HG02571 (cell line): Measurements from ENCODE around the gene GREB1.

Source experiments
- ATAC-seq: cut with Tn5 transposase; IDR thresholded peaks from one replicate; pipeline ENCODE4 v1.9.1; 2021; ENCODE audit warnings: mild to moderate bottlenecking, moderate library complexity; ENCODE audit not compliant: unreplicated experiment

GREB1 gene

GRCh38 chr2:11578081-11578948, 44.5 kb downstream of the GREB1 start:
- ATAC-seq = no peak

- no peak for ATAC-seq
Observed at GRCh38 chr2:11578986-11579774, 45.3 kb downstream of the GREB1 start.

GRCh38 chr2:11579867-11580659, 46.2 kb downstream of the GREB1 start:
- ATAC-seq = no peak

GRCh38 chr2:11580697-11581096, 46.9 kb downstream of the GREB1 start:
- no peak for ATAC-seq

- no peak for ATAC-seq
Observed at GRCh38 chr2:11581124-11581796, 47.4 kb downstream of the GREB1 start.

- no peak for ATAC-seq
Observed at GRCh38 chr2:11581797-11582611, 48.2 kb downstream of the GREB1 start.

GRCh38 chr2:11582612-11582861, 48.7 kb downstream of the GREB1 start:
- ATAC-seq = no peak

- no peak for ATAC-seq
Observed at GRCh38 chr2:11582862-11583752, 49.3 kb downstream of the GREB1 start.

- ATAC-seq = peak; percentile 85
Observed at GRCh38 chr2:11583840-11584524, 50.1 kb downstream of the GREB1 start.

- no peak for ATAC-seq
Observed at GRCh38 chr2:11584525-11585056, 50.7 kb downstream of the GREB1 start.

- no peak for ATAC-seq
Observed at GRCh38 chr2:11585071-11585470, 51.2 kb downstream of the GREB1 start.

GRCh38 chr2:11588228-11589110, 54.6 kb downstream of the GREB1 start:
- ATAC-seq = no peak

GRCh38 chr2:11589316-11589940, 55.6 kb downstream of the GREB1 start:
- no peak for ATAC-seq

- no peak for ATAC-seq
Observed at GRCh38 chr2:11590193-11590592, 56.3 kb downstream of the GREB1 start.

- no peak for ATAC-seq
Observed at GRCh38 chr2:11591091-11591490, 57.2 kb downstream of the GREB1 start.

- no peak for ATAC-seq
Observed at GRCh38 chr2:11592671-11593574, 59.1 kb downstream of the GREB1 start.
